SK-N-SH (cell line): ENCODE measurements around the gene MAGEB2.

Experiments
- ELF1 ChIP-seq: IDR thresholded peaks from 2 replicates; pipeline ENCODE4 v1.4.0; 2012
- EP300 ChIP-seq, 2 experiments: IDR thresholded peaks; 2 replicates each; pipeline versions ENCODE4 v1.4.0 to v1.6.1; 2012; ENCODE audit warnings: borderline replicate concordance in 1 of 2, low read depth in 1 of 2, low read length in 1 of 2
- JUND ChIP-seq: IDR thresholded peaks from 2 replicates; pipeline ENCODE4 v1.4.0; 2012
- NRF1 ChIP-seq: IDR thresholded peaks from 2 replicates; pipeline ENCODE4 v1.6.1; 2012; ENCODE audit warnings: low read depth, mild to moderate bottlenecking, low read length
- RXRA ChIP-seq: IDR thresholded peaks from 2 replicates; pipeline ENCODE4 v1.4.0; 2012; ENCODE audit warnings: low read depth, mild to moderate bottlenecking, borderline replicate concordance
- SIN3A ChIP-seq: IDR thresholded peaks from 2 replicates; pipeline ENCODE4 v1.6.1; 2012; ENCODE audit warnings: low read depth, mild to moderate bottlenecking, low read length, moderate library complexity, borderline replicate concordance
- TAF1 ChIP-seq: IDR thresholded peaks from 2 replicates; pipeline ENCODE4 v1.6.1; 2012; ENCODE audit warnings: low read depth, mild to moderate bottlenecking, low read length, moderate library complexity, borderline replicate concordance
- TF ChIP-seq, protein P1 (sequence below): fragments of 200-600 bp; sonication (generic); IDR thresholded peaks from 2 replicates; pipeline ENCODE4 v1.6.1; 2017; ENCODE audit warnings: antibody characterized with exemption, mild to moderate bottlenecking, moderate library complexity
- TF ChIP-seq, protein P2 (sequence below): fragments of 150-350 bp; IDR thresholded peaks from 2 replicates; pipeline ENCODE4 v1.6.1; 2016; ENCODE audit warnings: mild to moderate bottlenecking, low read depth, low read length

DNA sequence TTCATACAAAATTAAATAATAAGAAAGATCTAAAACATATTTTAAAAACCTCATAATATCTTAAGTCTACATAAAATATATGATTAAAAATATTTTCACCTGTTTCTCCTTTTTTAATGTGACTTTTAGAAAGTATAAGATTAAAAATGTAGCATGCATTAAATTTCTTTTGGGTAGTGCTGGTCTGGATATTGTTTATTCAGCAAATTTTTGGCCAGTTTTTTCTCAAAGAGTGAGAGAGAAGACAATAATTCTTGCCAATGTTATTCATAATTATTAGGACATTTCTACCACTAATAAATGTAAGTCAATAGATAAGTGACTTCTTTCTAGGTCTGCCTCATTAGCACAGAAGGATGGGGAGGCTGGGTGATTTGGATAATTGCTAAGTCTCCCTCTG, 45.6 kb downstream of the MAGEB2 start:
- TF ChIP-seq JUND: no peak
- TF ChIP-seq, protein P1, sequence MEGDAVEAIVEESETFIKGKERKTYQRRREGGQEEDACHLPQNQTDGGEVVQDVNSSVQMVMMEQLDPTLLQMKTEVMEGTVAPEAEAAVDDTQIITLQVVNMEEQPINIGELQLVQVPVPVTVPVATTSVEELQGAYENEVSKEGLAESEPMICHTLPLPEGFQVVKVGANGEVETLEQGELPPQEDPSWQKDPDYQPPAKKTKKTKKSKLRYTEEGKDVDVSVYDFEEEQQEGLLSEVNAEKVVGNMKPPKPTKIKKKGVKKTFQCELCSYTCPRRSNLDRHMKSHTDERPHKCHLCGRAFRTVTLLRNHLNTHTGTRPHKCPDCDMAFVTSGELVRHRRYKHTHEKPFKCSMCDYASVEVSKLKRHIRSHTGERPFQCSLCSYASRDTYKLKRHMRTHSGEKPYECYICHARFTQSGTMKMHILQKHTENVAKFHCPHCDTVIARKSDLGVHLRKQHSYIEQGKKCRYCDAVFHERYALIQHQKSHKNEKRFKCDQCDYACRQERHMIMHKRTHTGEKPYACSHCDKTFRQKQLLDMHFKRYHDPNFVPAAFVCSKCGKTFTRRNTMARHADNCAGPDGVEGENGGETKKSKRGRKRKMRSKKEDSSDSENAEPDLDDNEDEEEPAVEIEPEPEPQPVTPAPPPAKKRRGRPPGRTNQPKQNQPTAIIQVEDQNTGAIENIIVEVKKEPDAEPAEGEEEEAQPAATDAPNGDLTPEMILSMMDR: no peak
- TF ChIP-seq NRF1: no peak
- no peak for TF ChIP-seq EP300 (IDR thresholded peaks at IDR 0.05; ENCODE audit: borderline replicate concordance in 1 of 2, low read depth in 1 of 2, low read length in 1 of 2)
- TF ChIP-seq, protein P2, sequence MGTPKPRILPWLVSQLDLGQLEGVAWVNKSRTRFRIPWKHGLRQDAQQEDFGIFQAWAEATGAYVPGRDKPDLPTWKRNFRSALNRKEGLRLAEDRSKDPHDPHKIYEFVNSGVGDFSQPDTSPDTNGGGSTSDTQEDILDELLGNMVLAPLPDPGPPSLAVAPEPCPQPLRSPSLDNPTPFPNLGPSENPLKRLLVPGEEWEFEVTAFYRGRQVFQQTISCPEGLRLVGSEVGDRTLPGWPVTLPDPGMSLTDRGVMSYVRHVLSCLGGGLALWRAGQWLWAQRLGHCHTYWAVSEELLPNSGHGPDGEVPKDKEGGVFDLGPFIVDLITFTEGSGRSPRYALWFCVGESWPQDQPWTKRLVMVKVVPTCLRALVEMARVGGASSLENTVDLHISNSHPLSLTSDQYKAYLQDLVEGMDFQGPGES: no peak
- no peak for TF ChIP-seq ELF1
- TF ChIP-seq TAF1: no peak
- no peak for TF ChIP-seq SIN3A
- no peak for TF ChIP-seq RXRA
